MG63 (cell line): ENCODE data around the gene TPD52L3. TPM values are rescaled to one million over a fixed set of nuclear protein-coding genes. Genes with fewer than 3 reads are reported as not detected.

Source experiments
- total RNA-seq: library from RNA; depleted of rRNA; stranded (reverse); fragments of >200 nt; shearing (Covaris generic); gene quantifications from 2 replicates; pipeline ENCODE4 v1.2.3, GENCODE V29; 2014; ENCODE audit warnings: low replicate concordance; rRNA removed

TPD52L3 gene
- total RNA-seq, 1 experiment from 2014 or later = not detected

Other genes starting within 250 kb of the TPD52L3 start
- 0.25 and 0.69 TPM in 2 replicates for gene IL33, start 112.6 kb upstream of the TPD52L3 start, total RNA-seq
- 11.1 and 20.7 TPM in 2 replicates for gene UHRF2, start 84.8 kb downstream of the TPD52L3 start, total RNA-seq